Immature natural killer cell (primary cell): ENCODE results near the gene POLD1. TPM values are rescaled to one million over a fixed set of nuclear protein-coding genes. Genes with fewer than 3 reads are reported as not detected.

Experiments used
- DNase-seq, 3 donors: peaks; one replicate each; pipeline ENCODE4 v3.0.0; 2022; ENCODE audit warnings: mixed read lengths in 1 of 3
- H3K27ac Mint-ChIP-seq, 6 donors: one replicate each; pipeline ENCODE4 v1.8.0; 2020; ENCODE audit warnings: mixed read lengths in 6 of 6, mild to moderate bottlenecking in 5 of 6, inconsistent platforms in 4 of 6, moderate library complexity in 3 of 6
- H3K27me3 Mint-ChIP-seq, 3 donors: one replicate each; pipeline ENCODE4 v1.8.0; 2020 to 2021; ENCODE audit warnings: low read depth in 3 of 3, mild to moderate bottlenecking in 3 of 3, mixed read lengths in 3 of 3, moderate library complexity in 3 of 3, inconsistent platforms in 1 of 3
- H3K36me3 Mint-ChIP-seq, 3 donors: one replicate each; pipeline ENCODE4 v1.8.0; 2020; ENCODE audit warnings: mixed read lengths in 3 of 3, inconsistent platforms in 2 of 3, mild to moderate bottlenecking in 2 of 3
- H3K4me1 Mint-ChIP-seq, 2 donors: one replicate each; pipeline ENCODE4 v1.8.0; 2020; ENCODE audit warnings: inconsistent platforms in 2 of 2, mild to moderate bottlenecking in 2 of 2, mixed read lengths in 2 of 2, moderate library complexity in 1 of 2
- H3K4me3 Mint-ChIP-seq, 5 donors: one replicate each; pipeline ENCODE4 v1.8.0; 2020; ENCODE audit warnings: mild to moderate bottlenecking in 5 of 5, mixed read lengths in 5 of 5, inconsistent platforms in 3 of 5, moderate library complexity in 3 of 5
- H3K9me3 Mint-ChIP-seq, 6 donors: one replicate each; pipeline ENCODE4 v1.8.0; 2020; ENCODE audit warnings: mild to moderate bottlenecking in 6 of 6, mixed read lengths in 6 of 6, inconsistent platforms in 4 of 6, moderate library complexity in 3 of 6
- polyA plus RNA-seq, 3 donors: library from polyadenylated mRNA; unstranded; fragments of 300-500 nt; fragmentation: Illumina TruSeq; gene quantifications; one replicate each; pipeline ENCODE4 v1.2.3, GENCODE V29; 2021

Gene POLD1
- polyA plus RNA-seq, 3 donors from 2014 or later, result 14.5 to 24.8 (median 22.8) TPM

GRCh38 chr19:50458396-50459066, 74.4 kb downstream of the POLD1 start:
- Mint-ChIP-seq H3K4me1 (no peaks in the 10 kb centered on the region), H3K36me3 (no peaks in the 10 kb centered on the region), H3K9me3 (no peaks in the 10 kb centered on the region), H3K4me3 (no peak overlapping the region), H3K27ac (no peak overlapping the region), H3K27me3 (peaks cover 0 to 11% (median 10%) of the 10 kb centered on the region in 3 donors)
- no peak for DNase-seq

- Mint-ChIP-seq H3K9me3 (no peaks in the 10 kb centered on the region), H3K4me1 (no peaks in the 10 kb centered on the region), H3K27me3 (peaks cover 0 to 11% (median 10%) of the 10 kb centered on the region in 3 donors), H3K4me3 (no peak overlapping the region), H3K36me3 (no peaks in the 10 kb centered on the region), H3K27ac (no peak overlapping the region)
- no peak for DNase-seq
Measured at GRCh38 chr19:50459067-50459456, 74.9 kb downstream of the POLD1 start.

- DNase-seq, result no peak
- no peaks in the 10 kb centered on the region for H3K36me3 Mint-ChIP-seq
- no peaks in the 10 kb centered on the region for H3K4me1 Mint-ChIP-seq
- no peak overlapping the region for H3K4me3 Mint-ChIP-seq
- no peak overlapping the region for H3K27ac Mint-ChIP-seq
- peaks cover 0 to 11% (median 9%) of the 10 kb centered on the region in 3 donors for H3K27me3 Mint-ChIP-seq
- no peaks in the 10 kb centered on the region for H3K9me3 Mint-ChIP-seq
Measured at GRCh38 chr19:50459638-50460037, 75.5 kb downstream of the POLD1 start.

- no peak overlapping the region for H3K27ac Mint-ChIP-seq
- DNase-seq, result no peak
- no peak overlapping the region for H3K4me3 Mint-ChIP-seq
Measured at GRCh38 chr19:50460161-50460765, 76.1 kb downstream of the POLD1 start.

GRCh38 chr19:50461066-50461875, 77.1 kb downstream of the POLD1 start:
- Mint-ChIP-seq H3K4me1 (no peaks in the 10 kb centered on the region), H3K9me3 (no peaks in the 10 kb centered on the region), H3K27me3 (peaks cover 0 to 7% (median 5%) of the 10 kb centered on the region in 3 donors), H3K4me3 (no peak overlapping the region), H3K36me3 (no peaks in the 10 kb centered on the region), H3K27ac (peak overlapping the region in 1 of 6 donors; percentile 35)
- DNase-seq, result peak; percentile 37 to 48 (median 47)

More at GRCh38 chr19:50460161-50460765, 76.1 kb downstream of the POLD1 start:
- Mint-ChIP-seq H3K4me1 (no peaks in the 10 kb centered on the region), H3K36me3 (no peaks in the 10 kb centered on the region), H3K27me3 (peaks cover 0 to 9% (median 8%) of the 10 kb centered on the region in 3 donors), H3K9me3 (no peaks in the 10 kb centered on the region)

- Mint-ChIP-seq H3K9me3 (no peaks in the 10 kb centered on the region), H3K4me3 (no peak overlapping the region), H3K36me3 (no peaks in the 10 kb centered on the region), H3K27me3 (peaks cover 0 to 7% (median 5%) of the 10 kb centered on the region in 3 donors), H3K27ac (no peak overlapping the region), H3K4me1 (no peaks in the 10 kb centered on the region)
- no peak for DNase-seq
Measured at GRCh38 chr19:50462970-50463369, 78.8 kb downstream of the POLD1 start.

- Mint-ChIP-seq H3K9me3 (no peaks in the 10 kb centered on the region), H3K36me3 (no peaks in the 10 kb centered on the region), H3K4me1 (no peaks in the 10 kb centered on the region), H3K27me3 (peaks cover 0 to 5% (median 3%) of the 10 kb centered on the region in 3 donors), H3K27ac (peak overlapping the region in 1 of 6 donors; percentile 62), H3K4me3 (no peak overlapping the region)
- no peak for DNase-seq
Measured at GRCh38 chr19:50464348-50464747, 80.2 kb downstream of the POLD1 start.

- no peak overlapping the region for H3K4me3 Mint-ChIP-seq
- no peaks in the 10 kb centered on the region for H3K9me3 Mint-ChIP-seq
- H3K27me3 Mint-ChIP-seq, result peaks cover 0 to 5% (median 3%) of the 10 kb centered on the region in 3 donors
- H3K27ac Mint-ChIP-seq, result no peak overlapping the region
- no peaks in the 10 kb centered on the region for H3K36me3 Mint-ChIP-seq
- no peaks in the 10 kb centered on the region for H3K4me1 Mint-ChIP-seq
- DNase-seq, result no peak
Measured at GRCh38 chr19:50465000-50465399, 80.9 kb downstream of the POLD1 start.

- H3K36me3 Mint-ChIP-seq, result no peaks in the 10 kb centered on the region
- DNase-seq, result no peak
- no peak overlapping the region for H3K27ac Mint-ChIP-seq
- no peaks in the 10 kb centered on the region for H3K4me1 Mint-ChIP-seq
- no peak overlapping the region for H3K4me3 Mint-ChIP-seq
- H3K9me3 Mint-ChIP-seq, result no peaks in the 10 kb centered on the region
- peaks cover 0 to 5% (median 2%) of the 10 kb centered on the region in 3 donors for H3K27me3 Mint-ChIP-seq
Measured at GRCh38 chr19:50465986-50466705, 82.0 kb downstream of the POLD1 start.

GRCh38 chr19:50466706-50467039, 82.5 kb downstream of the POLD1 start:
- Mint-ChIP-seq H3K4me3 (no peak overlapping the region), H3K4me1 (no peaks in the 10 kb centered on the region), H3K9me3 (no peaks in the 10 kb centered on the region), H3K27ac (no peak overlapping the region), H3K27me3 (peaks cover 0 to 5% (median 3%) of the 10 kb centered on the region in 3 donors), H3K36me3 (no peaks in the 10 kb centered on the region)
- no peak for DNase-seq

GRCh38 chr19:50467566-50467965, 83.4 kb downstream of the POLD1 start:
- peaks cover 0 to 3% (median 2%) of the 10 kb centered on the region in 3 donors for H3K27me3 Mint-ChIP-seq
- H3K27ac Mint-ChIP-seq, result no peak overlapping the region
- no peaks in the 10 kb centered on the region for H3K4me1 Mint-ChIP-seq
- H3K9me3 Mint-ChIP-seq, result no peaks in the 10 kb centered on the region
- H3K4me3 Mint-ChIP-seq, result no peak overlapping the region
- H3K36me3 Mint-ChIP-seq, result no peaks in the 10 kb centered on the region
- DNase-seq, result no peak
